GM21515 (cell line): ENCODE results near the gene IFITM10.

ENCODE experiments used
- ATAC-seq: cut with Tn5 transposase; IDR thresholded peaks from one replicate; pipeline ENCODE4 v1.9.1; 2021; ENCODE audit not compliant: unreplicated experiment

The IFITM10 gene

DNA sequence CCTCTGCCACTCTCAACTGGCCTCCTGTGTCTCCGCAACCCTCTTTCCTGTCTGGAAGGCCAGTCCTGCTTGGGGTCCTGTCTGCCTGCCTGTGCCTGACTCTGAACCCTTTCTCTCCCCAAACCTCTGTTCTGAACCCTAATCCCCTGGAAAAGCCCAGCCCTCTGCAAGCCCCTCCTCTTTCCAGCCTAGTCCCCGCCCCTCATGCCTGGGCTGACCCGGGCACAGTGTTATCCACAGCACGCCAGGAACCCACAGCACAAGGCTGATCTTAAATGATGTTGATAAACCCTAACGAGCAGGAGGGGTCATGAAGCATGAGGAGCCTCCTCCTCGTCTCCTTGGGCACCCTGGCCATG is at the start of gene IFITM10:
Gene IFITM10, minus strand, starts transcription at position 115 of the 359 bp plus-strand sequence. CDS start 153 bp downstream, outside the sequence.
- no peak for ATAC-seq

GRCh38 chr11:1797391-1798125 is 47.2 kb upstream of the IFITM10 start:
- ATAC-seq, result no peak

DNA sequence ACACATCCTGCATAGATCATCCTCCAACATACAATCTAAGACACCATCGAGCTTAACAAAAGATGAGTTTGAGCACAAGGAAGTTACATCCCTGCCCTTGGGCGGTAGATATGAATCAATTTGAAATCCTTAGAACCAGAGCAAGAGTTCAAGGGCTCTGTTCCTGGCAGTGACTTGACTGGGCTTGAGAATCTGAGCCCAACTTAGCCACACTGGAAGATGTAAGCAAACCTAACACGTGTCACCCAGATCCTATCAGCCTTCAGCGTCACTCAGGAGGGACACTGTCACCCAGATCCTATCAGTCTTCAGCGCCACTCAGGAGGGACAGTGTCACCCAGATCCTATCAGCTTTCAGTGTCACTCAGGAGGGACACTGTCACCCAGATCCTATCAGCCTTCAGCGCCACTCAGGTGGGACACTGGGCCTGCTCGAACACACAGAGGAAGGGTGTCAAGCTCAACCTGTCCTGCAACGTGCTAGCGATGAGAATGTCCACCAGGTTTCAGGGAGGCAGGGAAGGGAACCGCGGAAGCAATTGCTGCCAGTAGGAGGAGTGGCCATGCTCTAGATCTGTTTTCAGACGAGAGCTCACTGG is 46.1 kb upstream of the IFITM10 start:
- no peak for ATAC-seq

- no peak for ATAC-seq
Measured at GRCh38 chr11:1793081-1793480, 42.7 kb upstream of the IFITM10 start.

DNA sequence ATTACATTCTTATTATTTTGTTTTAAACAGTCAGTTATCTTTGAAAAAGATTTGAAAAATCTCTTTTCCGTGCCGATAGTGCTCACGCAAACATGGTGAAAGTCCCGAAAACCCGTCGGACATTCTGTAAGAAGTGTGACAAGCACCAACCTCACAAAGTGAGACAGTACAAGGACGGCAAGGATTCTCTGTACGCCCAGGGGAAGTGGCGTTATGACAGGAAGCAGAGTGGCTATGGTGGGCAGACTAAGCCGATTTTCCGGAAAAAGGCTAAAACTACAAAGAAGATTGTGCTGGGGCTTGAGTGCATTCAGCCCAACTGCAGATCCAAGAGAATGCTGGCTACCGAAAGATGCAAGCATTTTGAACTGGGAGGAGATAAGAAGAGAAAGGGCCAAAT is 42.1 kb upstream of the IFITM10 start:
- no peak for ATAC-seq

DNA sequence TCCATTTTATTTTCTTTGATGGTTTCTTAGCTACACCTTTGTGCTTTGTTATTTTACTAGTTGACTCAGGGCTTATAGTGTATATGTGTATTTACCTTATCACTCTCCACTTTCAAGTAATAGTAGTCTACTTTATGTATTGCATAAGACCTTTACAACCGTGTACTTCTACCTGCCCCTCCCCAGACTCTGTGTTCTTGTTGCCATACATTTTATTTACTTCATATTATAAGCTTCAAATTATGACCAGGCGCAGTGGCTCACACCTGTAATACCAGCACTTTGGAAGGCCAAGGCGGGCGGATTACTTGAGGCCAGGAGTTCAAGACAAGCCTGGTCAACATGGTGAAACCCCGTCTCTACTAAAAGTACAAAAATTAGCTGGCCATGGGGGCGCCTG is 41.5 kb upstream of the IFITM10 start:
- no peak for ATAC-seq

DNA sequence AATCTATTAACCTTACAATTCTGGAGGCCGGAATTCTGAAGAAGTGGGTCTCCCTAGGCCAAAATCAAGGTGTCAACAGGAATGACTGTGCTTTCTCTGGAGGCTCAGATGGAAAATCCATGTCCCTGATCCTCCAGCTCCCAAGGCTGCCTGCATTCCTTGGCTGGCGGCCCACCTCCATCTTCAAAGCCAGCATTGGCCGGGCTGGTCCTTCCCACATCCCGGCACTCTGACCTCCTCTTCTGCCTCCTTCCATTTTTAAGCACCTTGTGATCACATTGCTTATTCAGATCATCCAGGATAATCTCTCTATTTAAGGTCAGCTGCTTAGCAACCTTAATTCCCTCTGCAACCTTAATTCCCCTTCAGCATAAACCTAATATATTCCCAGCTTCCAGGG is 36.1 kb upstream of the IFITM10 start:
- ATAC-seq, result no peak

DNA sequence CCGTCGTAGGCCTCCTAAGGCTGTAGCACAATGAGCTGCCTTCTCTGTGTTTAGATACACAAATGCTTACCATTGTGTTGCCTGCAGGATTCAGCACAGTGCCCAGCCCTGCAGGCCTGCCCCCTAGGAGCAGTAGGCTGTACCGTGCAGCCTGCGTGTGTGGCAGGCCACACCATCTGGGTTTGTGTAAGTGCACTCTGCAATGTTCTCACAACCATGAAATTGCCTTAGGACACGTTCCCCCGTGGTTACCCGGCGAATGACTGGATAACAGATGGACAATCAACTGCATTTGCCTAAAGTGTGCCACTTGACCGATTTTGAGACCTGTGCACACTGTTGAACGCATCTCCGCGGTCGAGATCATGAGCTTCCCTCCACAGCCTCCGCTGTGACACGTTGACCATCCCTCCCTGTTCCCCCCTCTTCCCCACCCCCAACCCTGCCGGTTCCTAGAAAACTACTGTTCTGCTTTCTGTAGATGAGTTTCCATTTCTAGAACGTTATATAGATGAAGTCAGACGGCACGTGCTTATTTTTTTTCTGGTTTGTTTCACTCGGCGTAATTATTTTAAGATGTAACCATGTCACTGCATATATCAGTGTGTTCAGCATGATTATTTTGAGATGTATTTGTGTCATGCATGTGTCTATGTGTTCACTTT is 35.5 kb upstream of the IFITM10 start:
- no peak for ATAC-seq

GRCh38 chr11:1784761-1785650 is 34.6 kb upstream of the IFITM10 start:
- ATAC-seq, result no peak

GRCh38 chr11:1783725-1784529 is 33.5 kb upstream of the IFITM10 start:
- no peak for ATAC-seq

GRCh38 chr11:1782831-1783724 is 32.7 kb upstream of the IFITM10 start:
- no peak for ATAC-seq

DNA sequence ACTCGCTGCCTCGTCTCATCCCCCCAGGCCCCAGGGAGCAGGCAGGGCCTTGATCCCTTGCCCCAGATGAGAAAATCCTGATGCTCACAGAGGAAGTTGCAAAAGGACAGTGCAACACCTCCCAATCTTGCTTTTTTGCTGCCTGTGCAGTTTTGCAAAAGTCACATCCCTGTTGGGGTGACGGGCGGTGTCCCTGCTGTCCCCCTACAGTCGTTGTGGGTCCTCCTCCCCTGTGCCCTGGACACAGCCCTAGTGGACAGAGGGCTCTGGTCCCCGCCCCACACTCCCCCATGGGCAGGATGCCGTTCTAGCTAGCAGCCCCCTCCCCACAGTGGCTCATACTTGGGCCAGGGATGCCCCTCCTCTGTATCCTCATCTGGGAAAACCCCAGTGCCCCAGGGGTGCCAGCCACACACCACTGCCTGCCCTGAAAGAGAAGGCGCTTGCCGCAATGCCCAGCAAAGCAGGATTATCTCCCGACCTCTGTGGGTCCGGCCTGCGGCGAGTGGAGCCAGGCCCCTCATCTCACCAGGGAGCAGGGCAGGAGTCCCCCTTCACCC is 31.7 kb upstream of the IFITM10 start:
- ATAC-seq, result no peak

- ATAC-seq, result no peak
Measured at GRCh38 chr11:1781593-1781975, 31.2 kb upstream of the IFITM10 start.

GRCh38 chr11:1780700-1781592 is 30.6 kb upstream of the IFITM10 start:
- ATAC-seq, result no peak

- no peak for ATAC-seq
Measured at GRCh38 chr11:1779806-1780699, 29.7 kb upstream of the IFITM10 start.

- no peak for ATAC-seq
Measured at GRCh38 chr11:1779034-1779805, 28.8 kb upstream of the IFITM10 start.
